SJSA1 (cell line): ENCODE data around the gene ARHGDIB. TPM values are rescaled to one million over a fixed set of nuclear protein-coding genes. Genes with fewer than 3 reads are reported as not detected.

Source experiments
- DNase-seq, 2 experiments: peaks; one replicate each; pipeline ENCODE4 v3.0.0-alpha.2; 2015 to 2020; ENCODE audit warnings: low spot score in 2 of 2, low read depth in 1 of 2
- H3K27ac ChIP-seq: fragments of 250-450 bp; sonication (Bioruptor Pico); 2 replicates; pipeline ENCODE4 v1.5.1; 2020; ENCODE audit warnings: mild to moderate bottlenecking, moderate library complexity
- H3K27me3 ChIP-seq: fragments of 250-450 bp; sonication (Bioruptor Pico); replicated peaks from 2 replicates; pipeline ENCODE4 v1.5.1; 2020; ENCODE audit warnings: mild to moderate bottlenecking, moderate library complexity
- H3K36me3 ChIP-seq: fragments of 250-450 bp; sonication (Bioruptor Pico); 2 replicates; pipeline ENCODE4 v1.5.1; 2020; ENCODE audit warnings: mild to moderate bottlenecking
- H3K4me1 ChIP-seq: fragments of 250-450 bp; sonication (Bioruptor Pico); replicated peaks from 2 replicates; pipeline ENCODE4 v1.6.1; 2021; ENCODE audit warnings: mild to moderate bottlenecking
- H3K4me3 ChIP-seq: fragments of 250-450 bp; sonication (Bioruptor Pico); 2 replicates; pipeline ENCODE4 v1.5.1; 2020; ENCODE audit warnings: mild to moderate bottlenecking
- H3K9me3 ChIP-seq: fragments of 250-450 bp; sonication (Bioruptor Pico); replicated peaks from 2 replicates; pipeline ENCODE4 v1.5.1; 2020; ENCODE audit warnings: mild to moderate bottlenecking
- total RNA-seq: library from RNA; depleted of rRNA; stranded (reverse); fragments of >200 nt; shearing (Covaris generic); gene quantifications from 2 replicates; pipeline ENCODE4 v1.2.3, GENCODE V29; 2014

The ARHGDIB gene
- total RNA-seq, 1 experiment from 2014 or later: 50.8 TPM

DNA sequence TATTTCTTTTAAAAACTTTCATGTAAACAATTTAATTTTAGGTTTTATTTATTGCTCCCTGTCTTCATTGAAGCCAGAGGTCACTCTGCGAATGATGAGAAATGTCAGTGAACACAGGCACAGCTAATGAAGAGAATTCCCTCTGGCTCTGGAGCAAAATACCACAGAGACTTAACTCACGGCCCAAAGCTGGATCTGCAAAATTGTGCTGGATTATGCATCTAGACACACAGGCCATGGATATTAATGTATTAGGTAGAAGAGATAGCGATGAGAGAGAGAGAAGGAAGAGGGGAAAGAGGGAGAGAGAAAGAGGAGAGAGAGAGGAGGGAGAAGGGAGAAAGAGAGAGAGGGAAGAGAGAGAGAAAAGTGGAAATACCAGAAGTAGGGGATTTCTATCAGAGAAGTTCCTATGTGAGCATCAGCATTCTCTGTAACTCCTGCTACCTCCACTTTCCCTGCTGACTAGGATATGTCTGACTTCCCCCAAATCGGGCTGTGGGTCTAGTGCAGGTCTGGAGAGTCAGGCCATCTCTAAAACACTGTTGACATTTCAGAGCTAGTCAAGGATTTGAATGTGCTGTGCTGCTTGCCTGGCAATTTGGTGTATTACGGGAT, 3.7 kb downstream of the ARHGDIB start:
- H3K27me3 ChIP-seq: no peaks in the 10 kb centered on the region
- H3K9me3 ChIP-seq: no peaks in the 10 kb centered on the region
- H3K4me3 ChIP-seq: no peak overlapping the region
- no peak for DNase-seq
- no peaks in the 10 kb centered on the region for H3K36me3 ChIP-seq
- no peak overlapping the region for H3K27ac ChIP-seq
- H3K4me1 ChIP-seq: peaks cover 18% of the 10 kb centered on the region

DNA sequence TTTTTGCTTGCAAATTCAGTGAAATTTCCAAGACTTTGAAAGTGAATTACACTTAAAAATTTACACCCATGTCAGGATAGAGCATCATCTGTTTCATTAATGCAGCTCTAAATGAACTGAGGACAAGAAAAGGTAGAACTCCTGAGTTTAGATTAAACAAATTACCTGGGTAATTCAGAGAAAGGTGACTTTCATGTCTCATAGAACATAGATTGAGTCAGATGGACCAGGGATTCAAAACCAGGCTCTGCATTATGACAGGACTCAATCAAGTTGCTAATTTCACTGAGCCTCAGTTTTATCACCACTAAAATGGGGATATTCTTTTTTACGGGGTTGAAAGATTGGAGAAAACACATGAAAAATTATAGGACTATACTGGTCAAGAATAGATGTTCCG, 4.5 kb downstream of the ARHGDIB start:
- Histone ChIP-seq H3K4me1 (peaks cover 24% of the 10 kb centered on the region), H3K27me3 (no peaks in the 10 kb centered on the region), H3K4me3 (no peak overlapping the region), H3K9me3 (no peaks in the 10 kb centered on the region), H3K27ac (no peak overlapping the region), H3K36me3 (no peaks in the 10 kb centered on the region)
- DNase-seq: no peak

DNA sequence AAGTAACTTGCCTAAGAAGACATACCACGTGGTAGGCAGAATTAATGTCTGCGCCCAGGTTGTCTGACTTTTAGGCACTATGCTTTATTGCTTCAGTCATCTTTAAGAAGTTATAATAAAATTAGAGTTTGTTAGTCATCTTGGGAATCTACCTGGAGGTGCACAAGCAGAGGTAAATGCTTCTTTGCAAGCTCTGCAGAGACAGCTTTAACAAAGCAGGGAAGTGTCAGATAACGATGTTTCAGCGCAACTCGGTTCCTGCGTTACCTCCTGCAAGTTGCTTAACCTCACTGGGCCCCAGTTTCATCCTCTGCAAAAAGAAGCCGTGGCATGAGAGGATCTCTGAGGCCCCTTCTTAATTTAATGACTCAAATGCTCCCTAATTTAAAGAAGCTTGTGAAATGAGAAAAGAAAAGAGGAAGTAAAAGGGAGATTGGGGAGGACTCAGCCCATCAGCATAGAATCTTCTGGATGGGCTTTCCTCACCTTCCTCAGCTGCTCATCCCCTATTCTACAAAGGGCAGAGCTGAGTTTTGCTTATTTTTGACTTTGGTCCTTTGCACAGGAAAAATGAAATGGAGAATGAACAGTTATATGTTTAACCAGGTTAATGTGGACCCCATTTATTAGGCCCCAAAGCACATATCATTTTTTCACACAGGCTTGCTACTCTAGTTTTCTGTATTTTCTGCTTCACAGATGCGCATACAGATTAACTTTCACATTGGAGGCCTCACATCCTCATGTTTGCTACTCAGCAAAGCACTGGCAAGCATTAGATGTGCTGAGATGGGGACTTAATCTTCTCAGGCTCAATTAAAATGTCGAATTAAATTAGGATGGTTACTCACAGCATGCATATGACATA, 5.1 kb downstream of the ARHGDIB start:
- no peak for DNase-seq
- no peaks in the 10 kb centered on the region for H3K27me3 ChIP-seq
- H3K9me3 ChIP-seq: no peaks in the 10 kb centered on the region
- H3K27ac ChIP-seq: no peak overlapping the region
- H3K4me3 ChIP-seq: no peak overlapping the region
- peaks cover 25% of the 10 kb centered on the region for H3K4me1 ChIP-seq
- no peaks in the 10 kb centered on the region for H3K36me3 ChIP-seq

DNA sequence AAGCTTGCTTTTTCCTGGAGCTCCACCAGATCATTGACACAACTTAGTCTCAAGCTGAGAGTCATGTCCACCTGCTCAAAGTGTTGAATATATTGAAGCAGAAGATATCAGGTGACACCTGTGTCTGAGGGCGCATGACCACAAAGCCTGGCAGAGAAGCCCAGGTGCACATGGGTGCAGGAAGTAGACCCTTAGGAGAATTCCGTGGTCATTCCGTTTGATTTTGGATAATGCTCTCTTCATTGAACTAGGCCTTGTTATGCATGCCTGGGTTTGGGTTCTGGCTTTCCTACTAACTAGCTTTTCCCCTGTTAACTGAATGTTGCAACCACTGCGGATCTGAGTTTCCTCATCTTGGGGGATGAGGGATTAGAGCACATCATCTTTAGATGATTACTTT, 7.1 kb downstream of the ARHGDIB start:
- DNase-seq: no peak
- Histone ChIP-seq H3K4me3 (no peak overlapping the region), H3K27me3 (no peaks in the 10 kb centered on the region), H3K4me1 (peaks cover 28% of the 10 kb centered on the region), H3K9me3 (no peaks in the 10 kb centered on the region), H3K27ac (no peak overlapping the region), H3K36me3 (no peaks in the 10 kb centered on the region)

GRCh38 chr12:14953752-14954151, 7.6 kb downstream of the ARHGDIB start:
- H3K27ac ChIP-seq: no peak overlapping the region
- no peak for DNase-seq
- no peaks in the 10 kb centered on the region for H3K9me3 ChIP-seq
- peaks cover 33% of the 10 kb centered on the region for H3K4me1 ChIP-seq
- H3K36me3 ChIP-seq: no peaks in the 10 kb centered on the region
- no peak overlapping the region for H3K4me3 ChIP-seq
- H3K27me3 ChIP-seq: no peaks in the 10 kb centered on the region

- Histone ChIP-seq H3K9me3 (no peaks in the 10 kb centered on the region), H3K27me3 (no peaks in the 10 kb centered on the region), H3K4me1 (peaks cover 47% of the 10 kb centered on the region), H3K4me3 (no peak overlapping the region), H3K27ac (peak overlapping the region; percentile 70), H3K36me3 (no peaks in the 10 kb centered on the region; the same call in 1 of the 2 replicates)
- peak; percentile 72 to 86 for DNase-seq
Observed at GRCh38 chr12:14952299-14952921, 9.0 kb downstream of the ARHGDIB start.

- no peak for DNase-seq
- no peak overlapping the region for H3K4me3 ChIP-seq
- H3K9me3 ChIP-seq: no peaks in the 10 kb centered on the region
- peak overlapping the region; percentile 70 for H3K27ac ChIP-seq
- H3K36me3 ChIP-seq: no peaks in the 10 kb centered on the region; the same call in 1 of the 2 replicates
- peaks cover 52% of the 10 kb centered on the region for H3K4me1 ChIP-seq
- no peaks in the 10 kb centered on the region for H3K27me3 ChIP-seq
Observed at GRCh38 chr12:14951851-14952250, 9.6 kb downstream of the ARHGDIB start.

GRCh38 chr12:14950982-14951746, 10.2 kb downstream of the ARHGDIB start:
- DNase-seq: no peak
- H3K4me1 ChIP-seq: peaks cover 52% of the 10 kb centered on the region

GRCh38 chr12:14950421-14950820, 11.0 kb downstream of the ARHGDIB start:
- H3K9me3 ChIP-seq: no peaks in the 10 kb centered on the region
- H3K4me3 ChIP-seq: no peak overlapping the region
- no peaks in the 10 kb centered on the region for H3K27me3 ChIP-seq
- no peak overlapping the region for H3K27ac ChIP-seq
- no peak for DNase-seq
- H3K4me1 ChIP-seq: peaks cover 52% of the 10 kb centered on the region
- peaks cover 3% of the 10 kb centered on the region; the same call in 1 of the 2 replicates for H3K36me3 ChIP-seq

More at GRCh38 chr12:14950982-14951746, 10.2 kb downstream of the ARHGDIB start:
- H3K36me3 ChIP-seq: no peaks in the 10 kb centered on the region; the same call in 1 of the 2 replicates
- H3K27ac ChIP-seq: peak overlapping the region; percentile 70
- no peaks in the 10 kb centered on the region for H3K27me3 ChIP-seq
- no peaks in the 10 kb centered on the region for H3K9me3 ChIP-seq
- no peak overlapping the region for H3K4me3 ChIP-seq

- Histone ChIP-seq H3K4me1 (peaks cover 52% of the 10 kb centered on the region), H3K4me3 (no peak overlapping the region), H3K27me3 (no peaks in the 10 kb centered on the region), H3K9me3 (no peaks in the 10 kb centered on the region), H3K36me3 (peaks cover 7% of the 10 kb centered on the region; the same call in 1 of the 2 replicates), H3K27ac (peak overlapping the region; percentile 89)
- no peak for DNase-seq
Observed at GRCh38 chr12:14949631-14950030, 11.8 kb downstream of the ARHGDIB start.

DNA sequence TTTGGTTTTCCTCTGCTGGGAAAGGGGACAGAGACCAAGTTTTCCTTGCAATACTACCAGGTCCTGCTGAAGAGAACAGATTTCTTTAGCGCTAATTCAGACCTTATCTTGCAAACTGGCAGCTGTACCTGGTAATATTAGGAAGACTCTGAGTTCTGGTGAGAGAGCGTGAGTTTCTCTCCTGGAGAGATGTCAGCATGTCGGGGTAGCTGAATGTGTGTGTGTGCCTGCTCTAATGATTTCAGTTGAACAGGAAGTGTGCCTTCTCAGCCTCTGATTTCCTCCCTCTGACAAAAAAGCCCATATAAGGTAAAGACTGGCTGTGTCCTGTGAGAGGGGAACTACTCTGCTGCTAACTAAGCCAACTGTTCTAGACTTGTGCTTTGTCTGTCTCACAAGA, 12.7 kb downstream of the ARHGDIB start:
- Histone ChIP-seq H3K4me3 (peak overlapping the region; percentile 12), H3K27me3 (no peaks in the 10 kb centered on the region), H3K9me3 (no peaks in the 10 kb centered on the region), H3K4me1 (peaks cover 52% of the 10 kb centered on the region), H3K27ac (peak overlapping the region; percentile 89), H3K36me3 (peaks cover 7% of the 10 kb centered on the region; the same call in 1 of the 2 replicates)
- peak; percentile 69 to 81 for DNase-seq

DNA sequence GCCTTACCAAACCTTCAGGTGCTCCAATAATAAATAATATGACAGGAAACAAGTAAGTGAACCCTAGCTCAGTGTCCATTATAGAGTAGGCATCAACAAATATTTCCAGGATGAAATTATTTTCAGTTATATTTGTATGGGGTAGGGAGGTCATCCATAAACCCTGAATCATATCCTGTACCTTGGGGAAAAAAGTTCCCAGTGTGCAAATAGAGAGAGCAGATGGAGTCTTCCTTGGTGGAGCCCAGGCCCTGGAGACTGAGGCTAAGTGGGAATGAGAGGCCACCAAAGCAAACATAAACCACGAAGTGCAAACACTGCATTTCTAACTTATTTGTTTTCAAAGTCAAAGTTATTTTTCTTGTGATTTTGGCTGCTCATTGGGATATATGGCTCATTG, 14.5 kb downstream of the ARHGDIB start:
- Histone ChIP-seq H3K4me1 (peaks cover 41% of the 10 kb centered on the region), H3K27ac (no peak overlapping the region; the same call in 1 of the 2 replicates), H3K4me3 (no peak overlapping the region), H3K36me3 (peaks cover 7% of the 10 kb centered on the region; the same call in 1 of the 2 replicates), H3K9me3 (no peaks in the 10 kb centered on the region), H3K27me3 (no peaks in the 10 kb centered on the region)
- no peak for DNase-seq

DNA sequence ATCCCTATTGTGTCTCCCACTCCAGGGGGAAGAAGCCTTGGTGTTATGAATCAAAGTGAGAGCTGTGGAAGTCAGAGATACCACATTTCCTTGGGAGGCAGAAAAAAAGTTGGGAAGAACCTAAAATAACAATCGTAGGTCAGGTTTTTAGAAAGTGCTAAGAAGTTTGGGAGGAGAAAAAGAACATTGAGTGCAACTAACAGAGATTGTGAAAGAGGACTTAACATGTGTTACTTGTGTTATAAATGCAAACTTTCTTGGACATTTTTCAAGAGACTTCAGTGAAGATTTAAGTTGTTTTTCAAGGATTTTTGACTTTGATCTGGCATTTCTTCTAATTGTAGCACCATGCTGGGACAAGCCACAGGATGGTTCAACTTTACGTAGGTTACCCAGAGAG, 15.2 kb downstream of the ARHGDIB start:
- DNase-seq: no peak
- no peak overlapping the region for H3K27ac ChIP-seq

More for the DNA sequence above, 15.2 kb downstream of the ARHGDIB start:
- Histone ChIP-seq H3K9me3 (no peaks in the 10 kb centered on the region), H3K36me3 (peaks cover 7% of the 10 kb centered on the region; the same call in 1 of the 2 replicates), H3K27me3 (no peaks in the 10 kb centered on the region), H3K4me1 (peaks cover 36% of the 10 kb centered on the region), H3K4me3 (no peak overlapping the region)
